Suprapubic skin (tissue), 4 donors: ENCODE results near the gene TRIM46.

Experiments
- EP300 ChIP-seq: sonication (generic); formaldehyde crosslinking; IDR thresholded peaks from one replicate; pipeline ENCODE4 v1.6.1; 2017; ENCODE audit warnings: antibody characterized with exemption
- POLR2A ChIP-seq, 2 donors: fragments of 450-650 bp; IDR thresholded peaks; one replicate each; pipeline ENCODE4 v1.6.1; 2017; ENCODE audit warnings: antibody characterized with exemption in 2 of 2, mild to moderate bottlenecking in 2 of 2, moderate library complexity in 2 of 2
- POLR2AphosphoS5 ChIP-seq, 3 donors: sonication (generic); formaldehyde crosslinking; IDR thresholded peaks; one replicate each; pipeline ENCODE4 v1.6.1; 2017; ENCODE audit warnings: antibody characterized with exemption in 3 of 3
- TF ChIP-seq, protein P1 (sequence below), 2 donors: fragments of 200-600 bp in 1 of 2; fragments of 450-650 bp in 1 of 2; sonication (generic) in 1 of 2; IDR thresholded peaks; one replicate each; pipeline ENCODE4 v1.5.1; 2016 to 2019; ENCODE audit warnings: antibody characterized with exemption in 2 of 2, mild to moderate bottlenecking in 1 of 2, moderate library complexity in 1 of 2

DNA sequence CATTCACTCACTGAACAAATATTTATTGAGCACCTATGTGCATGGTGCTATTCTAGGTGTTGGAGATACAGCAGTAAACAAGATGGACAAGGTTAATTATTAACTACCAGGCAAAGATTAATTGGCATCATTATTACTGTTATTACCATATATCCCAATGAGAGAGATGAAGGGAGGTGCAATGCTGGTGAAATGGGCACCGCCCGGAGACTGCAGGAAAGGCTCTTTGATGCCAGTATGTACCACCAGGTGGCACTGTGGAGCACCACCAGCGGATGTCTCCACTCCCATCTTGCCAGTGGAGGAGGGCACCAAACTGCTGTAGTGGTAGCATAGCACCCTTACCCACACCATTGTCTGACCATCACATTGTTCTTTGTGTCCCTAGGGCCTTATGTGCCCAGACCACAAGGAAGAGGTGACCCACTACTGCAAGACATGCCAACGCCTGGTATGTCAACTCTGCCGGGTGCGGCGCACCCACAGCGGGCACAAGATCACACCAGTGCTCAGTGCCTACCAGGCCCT lies 3.0 kb downstream of the TRIM46 start:
- TF ChIP-seq, protein P1, sequence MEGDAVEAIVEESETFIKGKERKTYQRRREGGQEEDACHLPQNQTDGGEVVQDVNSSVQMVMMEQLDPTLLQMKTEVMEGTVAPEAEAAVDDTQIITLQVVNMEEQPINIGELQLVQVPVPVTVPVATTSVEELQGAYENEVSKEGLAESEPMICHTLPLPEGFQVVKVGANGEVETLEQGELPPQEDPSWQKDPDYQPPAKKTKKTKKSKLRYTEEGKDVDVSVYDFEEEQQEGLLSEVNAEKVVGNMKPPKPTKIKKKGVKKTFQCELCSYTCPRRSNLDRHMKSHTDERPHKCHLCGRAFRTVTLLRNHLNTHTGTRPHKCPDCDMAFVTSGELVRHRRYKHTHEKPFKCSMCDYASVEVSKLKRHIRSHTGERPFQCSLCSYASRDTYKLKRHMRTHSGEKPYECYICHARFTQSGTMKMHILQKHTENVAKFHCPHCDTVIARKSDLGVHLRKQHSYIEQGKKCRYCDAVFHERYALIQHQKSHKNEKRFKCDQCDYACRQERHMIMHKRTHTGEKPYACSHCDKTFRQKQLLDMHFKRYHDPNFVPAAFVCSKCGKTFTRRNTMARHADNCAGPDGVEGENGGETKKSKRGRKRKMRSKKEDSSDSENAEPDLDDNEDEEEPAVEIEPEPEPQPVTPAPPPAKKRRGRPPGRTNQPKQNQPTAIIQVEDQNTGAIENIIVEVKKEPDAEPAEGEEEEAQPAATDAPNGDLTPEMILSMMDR (IDR thresholded peaks at IDR 0.05) = peak; percentile 83 to 95
- TF ChIP-seq POLR2A (IDR thresholded peaks at IDR 0.05) = no peak
- no peak for TF ChIP-seq EP300
- no peak for TF ChIP-seq POLR2AphosphoS5 (IDR thresholded peaks at IDR 0.05)
